Neural crest cell (in vitro differentiated cells): ENCODE results near the gene RAB6D. TPM values are rescaled to one million over a fixed set of nuclear protein-coding genes. Genes with fewer than 3 reads are reported as not detected.
A peak's percentile ranks its signal among the peaks of the same experiment; 100 is the strongest.
"Not testable (repeated sequence)": the region's sequence is repeated elsewhere in the genome, so short reads cannot be mapped to it uniquely, and the experiment has no call there.

Experiments used
- DNase-seq: peaks from one replicate; pipeline ENCODE4 v3.0.0; 2021; ENCODE audit warnings: low read depth, mixed read lengths, low spot score
- H3K27ac Mint-ChIP-seq: one replicate; pipeline ENCODE4 v1.8.0; 2021; ENCODE audit warnings: mild to moderate bottlenecking, mixed read lengths; ENCODE audit not compliant: unreplicated experiment
- H3K27me3 Mint-ChIP-seq: 2 replicates; pipeline ENCODE4 v1.8.0; 2021; ENCODE audit warnings: low read depth, mild to moderate bottlenecking, mixed read lengths
- H3K36me3 Mint-ChIP-seq: 2 replicates; pipeline ENCODE4 v1.8.0; 2021; ENCODE audit warnings: low read depth, mild to moderate bottlenecking, mixed read lengths
- H3K4me1 Mint-ChIP-seq: 2 replicates; pipeline ENCODE4 v1.8.0; 2021; ENCODE audit warnings: mixed read lengths
- H3K4me3 Mint-ChIP-seq: one replicate; pipeline ENCODE4 v1.8.0; 2021; ENCODE audit warnings: mild to moderate bottlenecking, mixed read lengths
- H3K9me3 Mint-ChIP-seq: 2 replicates; pipeline ENCODE4 v1.8.0; 2021; ENCODE audit warnings: mixed read lengths
- total RNA-seq: library from RNA; stranded (reverse); gene quantifications from 2 replicates; pipeline ENCODE4 v1.2.1, GENCODE V29; 2021
- TF ChIP-seq, protein P1 (sequence below): fragments of 200-600 bp; sonication (generic); conservative IDR thresholded peaks from 2 replicates; pipeline ENCODE4 v1.5.0; 2021; ENCODE audit warnings: antibody characterized with exemption, mild to moderate bottlenecking

RAB6D gene
- total RNA-seq, 1 donor from 2014 or later = 0.42 TPM

DNA sequence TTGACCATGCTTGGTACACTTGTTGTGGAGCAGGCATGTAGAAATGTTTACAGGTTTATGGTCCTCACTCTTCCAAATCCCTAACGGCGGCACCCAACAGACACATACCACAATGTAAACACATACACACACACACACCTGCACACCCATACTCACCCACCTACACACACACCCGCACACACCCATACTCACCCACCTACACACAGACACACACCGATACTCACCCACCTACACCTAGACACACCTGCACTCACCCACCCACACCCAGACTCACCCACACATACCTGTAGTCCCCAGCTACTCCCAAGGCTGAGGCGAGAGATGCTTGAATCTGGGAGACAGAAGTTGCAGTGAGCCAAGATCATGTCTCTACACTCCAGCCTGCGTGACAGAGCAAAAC is 1.5 kb upstream of the RAB6D start:
- peaks cover 9% of the 10 kb centered on the region for H3K4me1 Mint-ChIP-seq
- no peaks in the 10 kb centered on the region for H3K9me3 Mint-ChIP-seq
- H3K36me3 Mint-ChIP-seq = no peaks in the 10 kb centered on the region
- H3K27ac Mint-ChIP-seq = no peak overlapping the region
- peaks cover 54% of the 10 kb centered on the region for H3K27me3 Mint-ChIP-seq
- DNase-seq = no peak
- TF ChIP-seq, protein P1, sequence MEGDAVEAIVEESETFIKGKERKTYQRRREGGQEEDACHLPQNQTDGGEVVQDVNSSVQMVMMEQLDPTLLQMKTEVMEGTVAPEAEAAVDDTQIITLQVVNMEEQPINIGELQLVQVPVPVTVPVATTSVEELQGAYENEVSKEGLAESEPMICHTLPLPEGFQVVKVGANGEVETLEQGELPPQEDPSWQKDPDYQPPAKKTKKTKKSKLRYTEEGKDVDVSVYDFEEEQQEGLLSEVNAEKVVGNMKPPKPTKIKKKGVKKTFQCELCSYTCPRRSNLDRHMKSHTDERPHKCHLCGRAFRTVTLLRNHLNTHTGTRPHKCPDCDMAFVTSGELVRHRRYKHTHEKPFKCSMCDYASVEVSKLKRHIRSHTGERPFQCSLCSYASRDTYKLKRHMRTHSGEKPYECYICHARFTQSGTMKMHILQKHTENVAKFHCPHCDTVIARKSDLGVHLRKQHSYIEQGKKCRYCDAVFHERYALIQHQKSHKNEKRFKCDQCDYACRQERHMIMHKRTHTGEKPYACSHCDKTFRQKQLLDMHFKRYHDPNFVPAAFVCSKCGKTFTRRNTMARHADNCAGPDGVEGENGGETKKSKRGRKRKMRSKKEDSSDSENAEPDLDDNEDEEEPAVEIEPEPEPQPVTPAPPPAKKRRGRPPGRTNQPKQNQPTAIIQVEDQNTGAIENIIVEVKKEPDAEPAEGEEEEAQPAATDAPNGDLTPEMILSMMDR = no peak
- H3K4me3 Mint-ChIP-seq = no peak overlapping the region

DNA sequence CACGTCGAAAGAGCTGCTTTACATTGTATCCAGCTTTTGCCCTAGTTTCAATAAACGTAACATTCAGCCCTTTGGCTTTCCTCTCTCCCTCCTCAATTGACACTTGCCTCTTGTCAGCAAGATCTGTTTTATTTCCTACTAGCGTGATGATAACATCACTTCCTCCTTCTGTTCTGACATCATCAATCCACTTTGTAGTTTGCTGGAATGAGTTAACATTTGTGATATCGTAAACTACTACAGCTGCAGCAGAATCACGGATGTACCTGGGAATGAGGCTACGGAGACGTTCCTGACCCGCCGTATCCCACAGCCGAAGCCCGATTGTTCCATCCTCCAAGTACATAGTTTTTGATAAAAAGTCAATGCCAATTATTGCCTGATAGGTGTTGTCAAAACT is 755 bp downstream of the RAB6D start:
- not testable (repeated sequence) for H3K9me3 Mint-ChIP-seq, H3K27ac Mint-ChIP-seq, DNase-seq, H3K4me1 Mint-ChIP-seq, H3K36me3 Mint-ChIP-seq
- H3K27me3 Mint-ChIP-seq = peaks cover 73% of the 10 kb centered on the region
- peak overlapping the region; percentile 39 for H3K4me3 Mint-ChIP-seq

DNA sequence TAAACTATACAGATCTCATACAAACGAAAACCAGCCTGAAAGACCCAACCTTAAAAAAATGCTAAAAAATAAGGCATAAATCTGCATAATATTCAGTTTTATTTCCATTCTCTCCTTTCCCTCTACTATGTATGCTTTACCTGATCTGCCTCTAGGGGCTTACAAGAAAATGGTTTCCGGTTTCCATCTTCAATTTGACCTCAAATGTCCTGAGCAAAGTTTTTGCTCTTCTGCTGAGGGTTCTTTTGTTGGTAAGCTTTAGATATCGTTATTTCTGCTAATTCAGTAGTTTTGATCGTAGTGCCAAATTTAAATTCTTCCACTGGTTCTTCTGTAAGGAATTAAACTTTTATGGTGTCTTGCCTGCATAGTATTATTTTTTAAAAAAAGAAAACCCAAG is 2.2 kb downstream of the RAB6D start:
- H3K9me3 Mint-ChIP-seq, H3K4me1 Mint-ChIP-seq, H3K36me3 Mint-ChIP-seq, H3K4me3 Mint-ChIP-seq, DNase-seq, H3K27ac Mint-ChIP-seq: not testable (repeated sequence)
- TF ChIP-seq, protein P1 = peak; percentile 41
- H3K27me3 Mint-ChIP-seq = peaks cover 85% of the 10 kb centered on the region

DNA sequence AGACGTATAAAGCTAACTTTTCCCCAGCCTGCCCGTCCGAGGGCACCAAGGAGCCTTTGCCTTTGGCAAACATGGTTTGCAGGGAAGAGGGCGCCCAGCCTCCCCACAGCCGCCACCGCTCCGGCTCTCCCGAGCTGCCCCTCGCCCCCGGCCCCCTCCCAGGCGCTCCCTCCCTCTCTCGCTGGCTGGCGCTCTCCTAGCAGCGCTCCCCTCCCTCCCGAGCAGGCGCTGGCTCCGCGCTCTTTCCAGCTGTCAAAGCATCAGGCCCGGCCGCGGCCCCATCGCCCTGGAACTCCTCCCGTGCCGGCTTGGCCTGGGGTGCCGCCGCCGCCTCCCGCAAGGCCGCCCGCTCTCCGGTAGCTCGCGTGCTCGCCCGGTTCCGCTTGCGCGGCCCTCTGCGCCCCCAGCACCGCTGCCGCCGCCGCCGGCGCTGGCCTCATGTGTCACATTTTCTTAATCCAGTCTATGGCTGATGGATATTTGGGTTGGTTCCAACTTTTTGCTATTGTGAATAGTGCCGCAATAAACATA is 10.7 kb downstream of the RAB6D start:
- H3K27me3 Mint-ChIP-seq = peaks cover 70% of the 10 kb centered on the region
- not testable (repeated sequence) for H3K9me3 Mint-ChIP-seq, H3K4me1 Mint-ChIP-seq, H3K27ac Mint-ChIP-seq, DNase-seq, H3K4me3 Mint-ChIP-seq, H3K36me3 Mint-ChIP-seq

DNA sequence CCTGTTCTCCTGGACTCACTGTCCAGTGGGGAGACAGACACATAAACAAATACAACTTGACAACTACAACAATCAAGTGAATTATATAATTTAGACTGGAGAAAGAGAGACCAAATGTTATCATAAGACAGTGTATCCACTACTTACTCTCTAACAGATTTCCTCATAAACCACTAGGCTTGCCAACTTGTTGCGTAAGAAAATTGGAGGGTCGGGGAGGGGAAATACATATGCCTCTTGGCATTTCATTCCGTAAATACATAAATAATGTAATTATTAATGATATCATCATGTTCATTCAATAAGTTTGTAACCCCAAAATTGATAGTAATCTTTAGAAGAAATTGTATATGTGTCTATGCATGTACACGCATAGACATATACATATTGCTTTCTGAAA is 14.9 kb downstream of the RAB6D start:
- DNase-seq = no peak
- H3K4me3 Mint-ChIP-seq = no peak overlapping the region
- H3K27me3 Mint-ChIP-seq = peaks cover 50% of the 10 kb centered on the region
- H3K36me3 Mint-ChIP-seq = no peaks in the 10 kb centered on the region
- H3K27ac Mint-ChIP-seq = no peak overlapping the region
- peaks cover 6% of the 10 kb centered on the region for H3K9me3 Mint-ChIP-seq
- H3K4me1 Mint-ChIP-seq = peaks cover 3% of the 10 kb centered on the region
- TF ChIP-seq, protein P1 = no peak

DNA sequence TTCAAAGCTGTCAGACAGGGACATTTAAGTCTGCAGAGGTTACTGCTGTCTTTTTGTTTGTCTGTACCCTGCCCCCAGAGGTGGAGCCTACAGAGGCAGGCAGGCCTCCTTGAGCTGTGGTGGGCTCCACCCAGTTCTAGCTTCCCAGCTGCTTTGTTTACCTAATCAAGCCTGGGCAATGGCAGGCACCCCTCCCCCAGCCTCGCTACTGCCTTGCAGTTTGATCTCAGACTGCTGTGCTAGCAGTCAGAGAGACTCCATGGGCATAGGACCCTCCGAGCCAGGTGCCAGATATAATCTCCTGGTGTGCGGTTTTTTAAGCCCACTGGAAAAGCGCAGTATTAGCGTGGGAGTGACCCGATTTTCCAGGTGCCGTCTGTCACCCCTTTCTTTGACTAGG is 16.9 kb downstream of the RAB6D start:
- peaks cover 37% of the 10 kb centered on the region for H3K27me3 Mint-ChIP-seq
- not testable (repeated sequence) for H3K36me3 Mint-ChIP-seq, H3K4me1 Mint-ChIP-seq, DNase-seq, H3K27ac Mint-ChIP-seq, H3K4me3 Mint-ChIP-seq, H3K9me3 Mint-ChIP-seq

DNA sequence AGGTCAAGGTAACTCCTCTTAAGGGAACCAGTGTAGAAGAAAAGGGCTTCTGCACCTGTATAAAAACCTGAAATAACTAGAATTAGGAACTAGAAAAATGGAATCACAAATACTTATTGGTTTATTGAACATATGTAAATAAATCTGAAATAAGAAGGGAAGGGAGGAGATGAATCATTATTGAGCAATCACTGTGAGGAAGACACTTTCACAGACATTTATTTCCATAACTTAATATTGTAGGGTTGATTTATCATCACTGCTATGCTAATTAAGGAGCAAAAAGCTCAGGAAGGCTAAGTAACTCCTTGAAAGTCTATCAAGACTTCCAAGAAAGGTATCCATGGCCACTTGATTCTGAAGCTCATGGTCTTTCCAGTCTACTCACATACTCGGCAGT is 24.7 kb downstream of the RAB6D start:
- H3K27ac Mint-ChIP-seq, H3K4me1 Mint-ChIP-seq, H3K36me3 Mint-ChIP-seq, DNase-seq, H3K9me3 Mint-ChIP-seq, H3K4me3 Mint-ChIP-seq: not testable (repeated sequence)
- peaks cover 56% of the 10 kb centered on the region for H3K27me3 Mint-ChIP-seq

DNA sequence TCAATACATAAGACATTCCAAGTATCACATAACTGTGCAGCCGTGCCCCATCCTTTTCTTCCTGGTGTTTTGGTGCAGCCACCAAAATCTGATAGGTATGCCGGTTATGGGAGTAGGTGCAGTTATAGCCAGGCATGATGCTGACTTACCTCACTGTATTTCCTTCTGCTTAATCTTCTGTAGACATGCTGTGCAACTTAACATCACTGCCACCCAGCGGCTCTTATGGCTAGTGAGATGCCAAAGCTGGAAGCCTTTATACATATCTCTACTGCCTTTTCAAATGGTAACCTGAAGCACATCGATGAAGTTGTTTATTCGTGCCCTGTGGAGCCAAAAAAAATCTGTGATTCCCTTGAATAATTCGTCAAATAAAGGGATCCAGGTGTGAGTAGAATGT is 28.6 kb downstream of the RAB6D start:
- not testable (repeated sequence) for H3K4me1 Mint-ChIP-seq, H3K9me3 Mint-ChIP-seq, H3K36me3 Mint-ChIP-seq, H3K4me3 Mint-ChIP-seq, H3K27ac Mint-ChIP-seq
- TF ChIP-seq, protein P1 = peak; percentile 54
- peaks cover 81% of the 10 kb centered on the region for H3K27me3 Mint-ChIP-seq
- peak; percentile 25 for DNase-seq

DNA sequence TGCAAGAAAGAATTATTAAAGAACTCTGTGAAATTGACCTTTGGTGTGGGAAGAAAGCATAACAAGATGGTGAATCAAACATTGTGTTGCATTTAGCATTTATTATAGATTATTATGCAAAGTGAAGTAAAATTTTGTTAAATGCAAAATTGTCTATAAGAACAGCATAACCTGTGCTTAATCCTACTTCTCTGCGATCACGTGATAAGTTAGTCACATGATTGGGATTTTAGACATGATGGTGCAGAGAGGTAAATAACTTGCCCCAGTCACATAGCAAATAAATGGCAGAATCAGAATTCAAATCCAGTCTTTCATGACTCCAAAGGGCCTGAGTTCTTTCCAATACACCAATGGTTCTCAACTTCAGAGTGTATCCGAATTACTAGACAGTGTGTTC is 31.3 kb downstream of the RAB6D start:
- H3K27me3 Mint-ChIP-seq = peaks cover 79% of the 10 kb centered on the region
- not testable (repeated sequence) for DNase-seq, H3K36me3 Mint-ChIP-seq, H3K4me3 Mint-ChIP-seq, H3K27ac Mint-ChIP-seq, H3K4me1 Mint-ChIP-seq, H3K9me3 Mint-ChIP-seq

DNA sequence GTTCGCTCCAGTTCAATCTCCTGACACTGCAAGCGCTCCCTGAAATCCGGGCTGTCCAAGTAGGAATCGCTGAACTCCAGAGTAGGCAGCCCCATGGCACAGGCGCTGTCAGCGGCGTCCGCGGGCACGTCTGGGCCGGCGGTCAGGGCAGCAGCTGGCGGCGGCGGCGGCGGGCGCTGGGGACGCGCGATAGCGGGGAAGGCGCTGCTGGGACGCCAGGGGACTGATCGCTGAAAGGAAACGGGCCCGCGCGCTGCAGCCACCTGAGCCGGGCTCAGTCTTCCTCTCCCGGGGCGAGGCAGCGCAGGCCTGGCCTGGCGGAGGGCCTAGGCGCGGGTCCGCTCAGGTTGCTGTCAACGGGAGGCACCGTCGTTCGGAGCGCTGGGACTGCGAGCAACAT is 33.0 kb downstream of the RAB6D start:
- H3K4me1 Mint-ChIP-seq, H3K27ac Mint-ChIP-seq, H3K9me3 Mint-ChIP-seq, H3K4me3 Mint-ChIP-seq, H3K36me3 Mint-ChIP-seq: not testable (repeated sequence)
- peak; percentile 45 for DNase-seq
- H3K27me3 Mint-ChIP-seq = peaks cover 77% of the 10 kb centered on the region
